ENCODE measurements around the gene NUMA1.

DNA sequence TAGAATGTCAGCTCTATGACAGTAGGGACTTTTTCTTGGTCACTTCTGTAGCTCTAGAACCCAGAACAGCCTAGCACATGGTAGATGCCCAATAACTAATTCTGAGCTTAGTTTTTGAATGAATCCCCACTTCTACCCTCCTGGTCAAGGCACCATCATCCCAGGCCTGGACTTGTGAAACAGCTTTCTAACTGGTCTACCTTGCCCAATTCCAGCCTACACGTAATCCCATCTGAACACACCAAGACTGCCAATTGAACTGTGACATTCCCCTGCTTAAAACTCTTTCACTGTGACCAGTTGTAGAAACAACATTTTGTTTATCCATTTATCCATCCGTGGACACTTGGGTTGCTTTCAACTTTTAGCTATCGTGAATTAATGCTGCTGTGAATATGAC is 49.0 kb upstream of the NUMA1 start:
- TF ChIP-seq, protein P1, sequence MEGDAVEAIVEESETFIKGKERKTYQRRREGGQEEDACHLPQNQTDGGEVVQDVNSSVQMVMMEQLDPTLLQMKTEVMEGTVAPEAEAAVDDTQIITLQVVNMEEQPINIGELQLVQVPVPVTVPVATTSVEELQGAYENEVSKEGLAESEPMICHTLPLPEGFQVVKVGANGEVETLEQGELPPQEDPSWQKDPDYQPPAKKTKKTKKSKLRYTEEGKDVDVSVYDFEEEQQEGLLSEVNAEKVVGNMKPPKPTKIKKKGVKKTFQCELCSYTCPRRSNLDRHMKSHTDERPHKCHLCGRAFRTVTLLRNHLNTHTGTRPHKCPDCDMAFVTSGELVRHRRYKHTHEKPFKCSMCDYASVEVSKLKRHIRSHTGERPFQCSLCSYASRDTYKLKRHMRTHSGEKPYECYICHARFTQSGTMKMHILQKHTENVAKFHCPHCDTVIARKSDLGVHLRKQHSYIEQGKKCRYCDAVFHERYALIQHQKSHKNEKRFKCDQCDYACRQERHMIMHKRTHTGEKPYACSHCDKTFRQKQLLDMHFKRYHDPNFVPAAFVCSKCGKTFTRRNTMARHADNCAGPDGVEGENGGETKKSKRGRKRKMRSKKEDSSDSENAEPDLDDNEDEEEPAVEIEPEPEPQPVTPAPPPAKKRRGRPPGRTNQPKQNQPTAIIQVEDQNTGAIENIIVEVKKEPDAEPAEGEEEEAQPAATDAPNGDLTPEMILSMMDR (IDR thresholded peaks at IDR 0.05) = no peak
- no peak for TF ChIP-seq POLR2A (IDR thresholded peaks at IDR 0.05)

Data from tibial nerve (tissue), 3 donors.